Panc1 (cell line): Measurements from ENCODE around the gene CCNYL1. TPM values are rescaled to one million over a fixed set of nuclear protein-coding genes. Genes with fewer than 3 reads are reported as not detected.

Experiments
- ATAC-seq: fragments of 200-7000 bp; cut with Tn5 transposase; 2 replicates; pipeline ENCODE4 v1.9.1; 2020; ENCODE audit warnings: mild to moderate bottlenecking, moderate library complexity
- BruUV-seq: library from RNA; stranded (reverse); fragments of 400-500 nt; replicated peaks from 2 replicates; lab custom pipeline; 2021; lab: Mats Ljungman, UMichigan
- CTCF ChIA-PET: fragments of 300-600 bp; sonication (Branson Sonifier 250); formaldehyde crosslinking; loops from one replicate; lab custom pipeline; 2022; ENCODE audit warnings: antibody characterized with exemption; lab: Charles Lee
- POLR2A ChIA-PET: fragments of 300-600 bp; sonication (Branson Sonifier 250); formaldehyde crosslinking; loops from one replicate; lab custom pipeline; 2022; ENCODE audit warnings: antibody characterized with exemption; lab: Charles Lee
- DNase-seq: peaks from one replicate; pipeline ENCODE4 v3.0.0-alpha.2; 2010; ENCODE audit warnings: low read depth, low spot score
- H3K27ac ChIP-seq: 2 replicates; pipeline ENCODE4 v1.5.1; 2011; ENCODE audit warnings: mild to moderate bottlenecking, low read length, inconsistent platforms
- H3K27me3 ChIP-seq: fragments of 200-500 bp; sonication (Bioruptor generic); 2 replicates; pipeline ENCODE4 v1.6.0; 2014; ENCODE audit warnings: low read length, inconsistent platforms; ENCODE audit not compliant: control insufficient read depth, insufficient read depth
- H3K36me3 ChIP-seq: fragments of 200-500 bp; sonication (Bioruptor generic); 2 replicates; pipeline ENCODE4 v1.5.1; 2014; ENCODE audit warnings: inconsistent platforms, mild to moderate bottlenecking, low read length, moderate library complexity; ENCODE audit not compliant: control insufficient read depth, insufficient read depth
- H3K4me1 ChIP-seq: 2 replicates; pipeline ENCODE4 v1.5.1; 2011; ENCODE audit warnings: inconsistent platforms, mild to moderate bottlenecking, low read length, moderate library complexity; ENCODE audit not compliant: control insufficient read depth, insufficient read depth
- H3K4me3 ChIP-seq, 2 experiments: 2 replicates each; pipeline ENCODE4 v1.5.1; 2011 to 2012; ENCODE audit warnings: low read depth in 2 of 2, low read length in 2 of 2, mild to moderate bottlenecking in 2 of 2, inconsistent platforms in 1 of 2, moderate library complexity in 1 of 2
- H3K9me3 ChIP-seq: fragments of 200-500 bp; sonication (Bioruptor generic); 2 replicates; pipeline ENCODE4 v1.5.1; 2014; ENCODE audit warnings: low read depth, mild to moderate bottlenecking, inconsistent platforms, low read length, moderate library complexity; ENCODE audit not compliant: control insufficient read depth, insufficient read depth
- CTCF ChIP-seq: fragments of 450-650 bp; IDR thresholded peaks from 2 replicates; pipeline ENCODE4 v1.5.1; 2017; ENCODE audit warnings: mild to moderate bottlenecking
- POLR2AphosphoS5 ChIP-seq: IDR thresholded peaks from 2 replicates; pipeline ENCODE4 v1.6.1; 2012; ENCODE audit warnings: mild to moderate bottlenecking, low read depth, low read length, moderate library complexity
- REST ChIP-seq, 2 experiments: IDR thresholded peaks; 2 replicates each; pipeline ENCODE4 v1.6.1; 2011 to 2012; ENCODE audit warnings: low read depth in 2 of 2, control low read depth in 1 of 2, low read length in 1 of 2, mild to moderate bottlenecking in 1 of 2, moderate library complexity in 1 of 2; ENCODE audit not compliant: insufficient read depth in 1 of 2
- SIN3A ChIP-seq: IDR thresholded peaks from 2 replicates; pipeline ENCODE4 v1.6.1; 2012; ENCODE audit warnings: low read depth, mild to moderate bottlenecking, low read length, moderate library complexity, borderline replicate concordance; ENCODE audit not compliant: insufficient read depth
- TCF7L2 ChIP-seq: IDR thresholded peaks from 2 replicates; pipeline ENCODE4 v1.6.1; 2011; ENCODE audit warnings: mild to moderate bottlenecking, low read depth, low read length, inconsistent platforms
- in situ Hi-C: cut with HindIII; loops from 2 replicates; pipeline ENCODE4 v1.10.0; 2016; ENCODE audit warnings: low sequenced_read_pairs, low pct_unique_long_range_greater_than_20kb
- intact Hi-C: fragments of 100-400 bp; cut with micrococcal nuclease; formaldehyde crosslinking; loops from one replicate; pipeline ENCODE4 v1.10.0; 2022; ENCODE audit not compliant: unreplicated experiment
- total RNA-seq: library from RNA; stranded (reverse); gene quantifications from one replicate; pipeline ENCODE4 v1.2.1, GENCODE V29; 2021; ENCODE audit not compliant: unreplicated experiment

Gene CCNYL1
- total RNA-seq, 1 experiment from 2014 or later: 31.4 TPM

- no peak overlapping the region for H3K4me3 ChIP-seq
- in situ Hi-C loops: no loop called here
- H3K9me3 ChIP-seq: no peaks in the 10 kb centered on the region
- TF ChIP-seq POLR2AphosphoS5 (no peak), REST (IDR thresholded peaks at IDR 0.05; ENCODE audit: insufficient read depth in 1 of 2, low read depth in 2 of 2, low read length in 1 of 2) (no peak), SIN3A (no peak)
- H3K27me3 ChIP-seq: no peaks in the 10 kb centered on the region
- ChIA-PET CTCF (no interaction called here), POLR2A (no interaction called here)
- H3K27ac ChIP-seq: no peak overlapping the region
- no peaks in the 10 kb centered on the region for H3K4me1 ChIP-seq
- intact Hi-C loops: no loop called here
- no TSS peak for BruUV-seq
- ATAC-seq (no peak), DNase-seq (no peak)
- no peaks in the 10 kb centered on the region for H3K36me3 ChIP-seq
These were observed 71.0 kb downstream of the CCNYL1 start for GRCh38 chr2:207782238-207783030.

- TF ChIP-seq TCF7L2: no peak
- TF ChIP-seq SIN3A: no peak
- no peak for TF ChIP-seq POLR2AphosphoS5
- no peak for TF ChIP-seq REST (IDR thresholded peaks at IDR 0.05; ENCODE audit: insufficient read depth in 1 of 2, low read depth in 2 of 2, low read length in 1 of 2)
- no peak for TF ChIP-seq CTCF
- no peak overlapping the region for H3K4me3 ChIP-seq
- no peaks in the 10 kb centered on the region for H3K36me3 ChIP-seq
- CTCF ChIA-PET: interaction anchor here (0.5 kb wide), 1 partner anchor 311 kb away, joined by 3 read pairs; no protein-coding TSS in a partner anchor
- intact Hi-C loops: no loop called here
- H3K4me1 ChIP-seq: no peaks in the 10 kb centered on the region
- in situ Hi-C loops: no loop called here
- no peak overlapping the region for H3K27ac ChIP-seq
- POLR2A ChIA-PET: no interaction called here
- no TSS peak for BruUV-seq
- DNase-seq: no peak
- ATAC-seq: no peak
- no peaks in the 10 kb centered on the region for H3K9me3 ChIP-seq
- H3K27me3 ChIP-seq: no peaks in the 10 kb centered on the region
These were observed 72.1 kb downstream of the CCNYL1 start for GRCh38 chr2:207783514-207783913.
